Upper lobe of left lung (tissue), 6 donors: Measurements from ENCODE around the gene EPHB2. TPM values are rescaled to one million over a fixed set of nuclear protein-coding genes. Genes with fewer than 3 reads are reported as not detected.

ENCODE experiments used
- ATAC-seq, 2 donors: fragments of 200-7000 bp; cut with Tn5 transposase; one replicate each; pipeline ENCODE4 v1.9.1; 2022; ENCODE audit warnings: mild to moderate bottlenecking in 2 of 2, moderate library complexity in 2 of 2; ENCODE audit not compliant: low FRiP score in 2 of 2
- DNase-seq, 2 donors: peaks; one replicate each; pipeline ENCODE4 v3.0.0-alpha.2; 2019 to 2020
- H3K27ac ChIP-seq, 4 donors: fragments of 200-600 bp; sonication (generic); one replicate each; pipeline ENCODE4 v1.5.1; 2016 to 2019
- H3K27me3 ChIP-seq, 4 donors: fragments of 200-600 bp; sonication (generic); one replicate each; pipeline ENCODE4 v1.5.1; 2017 to 2019
- H3K36me3 ChIP-seq, 4 donors: fragments of 200-600 bp; sonication (generic); one replicate each; pipeline ENCODE4 v1.5.1; 2016 to 2019
- H3K4me1 ChIP-seq, 4 donors: fragments of 200-600 bp; sonication (generic); one replicate each; pipeline ENCODE4 v1.5.1; 2018 to 2019
- H3K4me3 ChIP-seq, 4 donors: fragments of 200-600 bp; sonication (generic); one replicate each; pipeline ENCODE4 v1.5.1; 2017 to 2019; ENCODE audit warnings: mild to moderate bottlenecking in 2 of 4, moderate library complexity in 1 of 4
- H3K9me3 ChIP-seq, 4 donors: fragments of 200-600 bp; sonication (generic); one replicate each; pipeline ENCODE4 v1.5.1; 2018 to 2019
- CTCF ChIP-seq, 6 experiments: fragments of 450-650 bp in 4 of 6; fragments of 200-600 bp in 2 of 6; sonication (generic) in 2 of 6; IDR thresholded peaks; one replicate each; pipeline ENCODE4 v1.5.1; 2016 to 2019; ENCODE audit warnings: antibody characterized with exemption in 6 of 6
- EP300 ChIP-seq, 4 donors: sonication (generic); formaldehyde crosslinking; IDR thresholded peaks; one replicate each; pipeline ENCODE4 v1.5.1; 2017; ENCODE audit warnings: antibody characterized with exemption in 4 of 4, control low read depth in 2 of 4
- POLR2A ChIP-seq, 4 donors: fragments of 450-650 bp; IDR thresholded peaks; one replicate each; pipeline ENCODE4 v1.5.1; 2016 to 2017; ENCODE audit warnings: antibody characterized with exemption in 4 of 4, mild to moderate bottlenecking in 2 of 4
- POLR2AphosphoS5 ChIP-seq, 2 donors: sonication (generic); formaldehyde crosslinking; IDR thresholded peaks; one replicate each; pipeline ENCODE4 v1.5.1; 2017; ENCODE audit warnings: antibody characterized with exemption in 2 of 2
- WGBS, 2 donors: methylation state at CpG; one replicate each; pipeline ENCODE4 v1.1.5; 2017 to 2018; 5-methylcytosine and 5-hydroxymethylcytosine counted together
- total RNA-seq, 6 donors: library from RNA; depleted of rRNA in 4 of 6; stranded (reverse); fragments of >200 nt in 4 of 6; gene quantifications; one replicate each; pipeline versions ENCODE4 v1.1.0 to v1.2.1, GENCODE V29; 2016 to 2021
- donor health status: DM: no; HTN: no; CAD: no; lungs with moderate emphysema.
- donor health status: DM: no; HTN: yes; CAD: no; lungs with severe emphysema.

Gene EPHB2
- total RNA-seq, 6 donors from 2014 or later = 1.0 to 8.8 (median 5.6) TPM

- ATAC-seq (peak in 1 of 2 donors; percentile 52), DNase-seq (no peak)
- Histone ChIP-seq H3K27me3 (no peaks in the 10 kb centered on the region), H3K4me3 (no peak overlapping the region), H3K4me1 (peaks cover 0 to 13% (median 8%) of the 10 kb centered on the region in 4 donors), H3K9me3 (no peaks in the 10 kb centered on the region), H3K36me3 (no peaks in the 10 kb centered on the region), H3K27ac (peak overlapping the region in 1 of 4 donors; percentile 10)
- WGBS, 2 donors = 58 to 63% methylated on average over 13 of the region's 13 CpGs
- TF ChIP-seq POLR2AphosphoS5 (IDR thresholded peaks at IDR 0.05) (no peak), POLR2A (IDR thresholded peaks at IDR 0.05) (no peak), CTCF (IDR thresholded peaks at IDR 0.05) (no peak), EP300 (IDR thresholded peaks at IDR 0.05) (no peak)
Measured at GRCh38 chr1:22790232-22791008, 79.8 kb downstream of the EPHB2 start.

- H3K36me3 ChIP-seq = no peaks in the 10 kb centered on the region
- ATAC-seq (peak in 1 of 2 donors; percentile 48), DNase-seq (no peak)
- H3K9me3 ChIP-seq = no peaks in the 10 kb centered on the region
- TF ChIP-seq CTCF (IDR thresholded peaks at IDR 0.05) (no peak), POLR2AphosphoS5 (IDR thresholded peaks at IDR 0.05) (no peak), POLR2A (IDR thresholded peaks at IDR 0.05) (no peak), EP300 (IDR thresholded peaks at IDR 0.05) (no peak)
- WGBS, 2 donors = 73 to 78% methylated on average over 4 to 6 of the region's 6 CpGs
- no peak overlapping the region for H3K4me3 ChIP-seq
- H3K27ac ChIP-seq = no peak overlapping the region
- H3K4me1 ChIP-seq = peaks cover 0 to 13% (median 8%) of the 10 kb centered on the region in 4 donors
- H3K27me3 ChIP-seq = no peaks in the 10 kb centered on the region
Measured at GRCh38 chr1:22791831-22792347, 81.2 kb downstream of the EPHB2 start.

DNA sequence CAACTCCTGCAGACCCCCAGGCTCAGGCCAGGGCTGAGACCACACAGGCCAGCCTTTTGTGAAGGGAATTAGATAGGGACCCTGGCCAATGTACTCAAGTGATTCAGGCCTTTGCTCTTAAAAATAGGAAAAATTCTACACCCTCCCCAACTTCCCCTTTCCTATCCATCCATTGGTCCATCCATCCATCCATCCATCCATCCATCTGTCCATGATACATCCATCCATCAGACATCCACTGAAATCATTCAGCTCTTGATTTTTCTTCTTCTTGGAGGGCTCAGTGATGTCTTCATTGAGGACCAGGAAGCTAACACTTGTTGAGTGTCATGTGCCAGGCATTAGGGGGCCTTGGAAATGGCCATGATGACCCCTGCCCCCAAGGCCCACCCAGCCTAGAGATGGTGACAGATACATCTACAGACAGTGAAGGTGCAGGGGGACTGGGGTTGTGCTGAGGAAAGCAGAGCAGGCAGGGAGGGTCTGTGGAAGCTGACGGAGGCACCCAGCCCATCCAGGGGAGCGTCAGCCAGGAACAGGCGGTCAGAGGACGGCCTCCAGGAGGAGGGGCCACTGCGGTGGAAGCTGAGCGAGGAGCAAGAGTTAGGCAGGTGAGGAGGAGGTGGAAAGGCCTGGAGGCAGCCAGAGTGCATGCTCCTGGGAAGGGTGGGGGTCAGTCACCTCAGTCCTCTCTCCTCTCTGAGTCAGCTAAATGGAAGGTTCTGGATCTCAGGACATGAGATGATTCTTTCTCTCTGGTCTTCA is 81.9 kb downstream of the EPHB2 start:
- Histone ChIP-seq H3K36me3 (no peaks in the 10 kb centered on the region), H3K27me3 (no peaks in the 10 kb centered on the region), H3K27ac (no peak overlapping the region), H3K9me3 (no peaks in the 10 kb centered on the region), H3K4me1 (peaks cover 0 to 13% (median 8%) of the 10 kb centered on the region in 4 donors), H3K4me3 (no peak overlapping the region)
- DNase-seq (no peak), ATAC-seq (no peak)
- WGBS, 2 donors = 58 to 82% methylated on average over 6 of the region's 6 CpGs
- no peak for TF ChIP-seq POLR2A (IDR thresholded peaks at IDR 0.05)

DNA sequence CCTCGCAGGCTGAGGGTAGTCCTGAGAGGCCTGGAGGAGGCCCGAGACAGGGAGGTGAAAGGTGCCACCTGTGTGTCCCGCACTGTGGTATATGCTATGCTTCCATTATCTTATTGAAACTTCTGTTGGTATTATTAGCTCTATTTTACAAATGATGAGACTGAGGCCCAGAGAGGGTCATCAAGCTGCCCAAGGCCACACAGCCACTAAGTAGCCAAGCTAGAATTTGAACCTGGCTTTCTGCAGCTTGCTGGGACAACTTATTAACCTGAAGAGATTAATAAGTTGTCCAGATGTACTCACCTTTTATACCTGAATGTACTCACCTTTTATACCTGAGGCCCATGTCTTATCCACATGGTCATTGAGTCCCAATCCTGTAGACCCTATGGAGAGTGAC is 83.0 kb downstream of the EPHB2 start:
- 88 to 90% methylated on average over 3 of the region's 3 CpGs for WGBS, 2 donors
- Histone ChIP-seq H3K9me3 (no peaks in the 10 kb centered on the region), H3K4me3 (no peak overlapping the region), H3K27me3 (no peaks in the 10 kb centered on the region), H3K27ac (no peak overlapping the region), H3K36me3 (no peaks in the 10 kb centered on the region), H3K4me1 (peaks cover 0 to 13% (median 8%) of the 10 kb centered on the region in 4 donors)
- DNase-seq (no peak), ATAC-seq (no peak)
- TF ChIP-seq POLR2AphosphoS5 (IDR thresholded peaks at IDR 0.05) (no peak), POLR2A (IDR thresholded peaks at IDR 0.05) (no peak), EP300 (IDR thresholded peaks at IDR 0.05) (no peak), CTCF (IDR thresholded peaks at IDR 0.05) (no peak)

DNA sequence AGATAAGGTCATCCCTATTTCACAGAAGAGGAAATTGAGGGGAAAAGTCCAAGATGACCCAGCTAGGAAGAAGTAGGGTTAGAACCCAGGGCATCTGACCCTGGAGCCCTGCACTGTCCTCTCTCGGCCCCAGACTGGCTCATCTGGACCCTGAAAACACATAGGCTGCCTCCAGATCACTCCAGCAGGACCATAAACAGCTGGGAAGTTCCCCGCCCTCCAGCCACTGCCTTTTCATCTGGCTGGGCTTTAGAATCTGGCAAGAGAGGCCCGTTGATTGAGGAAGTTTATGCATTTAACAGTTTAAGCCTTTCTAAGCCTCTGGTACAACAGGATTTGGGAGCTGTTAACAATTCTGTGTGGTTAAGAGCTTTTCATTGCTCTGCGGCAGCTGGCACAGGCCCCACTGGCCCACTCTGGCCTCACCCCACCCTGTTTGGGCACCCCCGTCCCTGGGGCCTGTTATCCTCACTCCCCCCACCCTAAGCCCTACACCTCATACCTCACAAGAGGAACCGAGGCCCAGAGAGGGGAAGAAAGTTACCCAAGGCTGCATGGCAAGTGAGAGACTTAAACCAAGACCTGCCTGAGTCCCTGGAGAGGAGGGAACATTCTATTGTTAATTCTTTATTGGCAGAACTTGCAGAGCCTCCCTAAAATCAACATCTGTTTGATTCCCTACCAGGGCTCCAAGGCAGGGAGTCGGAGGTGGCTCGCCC is 84.2 kb downstream of the EPHB2 start:
- ATAC-seq (peak in 1 of 2 donors; percentile 22), DNase-seq (no peak)
- Histone ChIP-seq H3K4me3 (no peak overlapping the region), H3K4me1 (peaks cover 0 to 12% (median 8%) of the 10 kb centered on the region in 4 donors), H3K27me3 (no peaks in the 10 kb centered on the region), H3K36me3 (no peaks in the 10 kb centered on the region), H3K9me3 (no peaks in the 10 kb centered on the region), H3K27ac (peak overlapping the region in 1 of 4 donors; percentile 44)
- 51 to 59% methylated on average over 6 to 8 of the region's 8 CpGs for WGBS, 2 donors
- TF ChIP-seq CTCF (IDR thresholded peaks at IDR 0.05) (no peak), POLR2AphosphoS5 (IDR thresholded peaks at IDR 0.05) (no peak), EP300 (IDR thresholded peaks at IDR 0.05) (no peak), POLR2A (IDR thresholded peaks at IDR 0.05) (no peak)
